Ovary (tissue), 9 donors: Measurements from ENCODE around the gene IFNG. TPM values are rescaled to one million over a fixed set of nuclear protein-coding genes. Genes with fewer than 3 reads are reported as not detected.
"Not testable (repeated sequence)": the region's sequence is repeated elsewhere in the genome, so short reads cannot be mapped to it uniquely, and the experiment has no call there.

Source experiments
- DNase-seq, 5 donors: peaks; one replicate each; pipeline ENCODE4 v3.0.0-alpha.2; 2019 to 2020
- H3K27ac ChIP-seq, 2 donors: fragments of 200-600 bp; one replicate each; pipeline versions ENCODE4 v1.5.1 to v1.8.0; 2019 to 2022
- H3K27me3 ChIP-seq: fragments of 200-600 bp; one replicate; pipeline ENCODE4 v1.8.0; 2022
- H3K36me3 ChIP-seq: fragments of 200-600 bp; sonication (generic); one replicate; pipeline ENCODE4 v1.5.1; 2019
- H3K4me1 ChIP-seq: one replicate; pipeline ENCODE4 v1.8.1; 2013; ENCODE audit warnings: mild to moderate bottlenecking, moderate library complexity; ENCODE audit not compliant: insufficient read depth
- H3K4me3 ChIP-seq: fragments of 200-600 bp; sonication (generic); one replicate; pipeline ENCODE4 v1.5.1; 2017
- H3K9me3 ChIP-seq, 2 donors: fragments of 200-600 bp in 1 of 2; sonication (generic) in 1 of 2; one replicate each; pipeline versions ENCODE4 v1.5.1 to v1.8.1; 2013 to 2019; ENCODE audit warnings: mild to moderate bottlenecking in 1 of 2, moderate library complexity in 1 of 2
- EP300 ChIP-seq: sonication (generic); formaldehyde crosslinking; IDR thresholded peaks from one replicate; pipeline ENCODE4 v1.6.1; 2017; ENCODE audit warnings: antibody characterized with exemption
- POLR2A ChIP-seq: fragments of 450-650 bp; IDR thresholded peaks from one replicate; pipeline ENCODE4 v1.6.1; 2017; ENCODE audit warnings: antibody characterized with exemption, mild to moderate bottlenecking, moderate library complexity
- WGBS, 3 donors: extraction: QIAGEN DNeasy Blood & Tissue Kit in 1 of 3; methylation state at CpG; one replicate each; pipeline versions ENCODE4 v1.1.5 to v1.1.7; 2013 to 2017; 5-methylcytosine and 5-hydroxymethylcytosine counted together
- intact Hi-C, 4 donors: fragments of 100-400 bp; cut with DNase I; formaldehyde crosslinking; loops; one replicate each; pipeline versions ENCODE4 v1.11.0 to v1.15.1; 2022 to 2023
- polyA plus RNA-seq, 2 donors: library from polyadenylated mRNA; stranded (reverse); fragments of 200-250 nt in 1 of 2; fragments of 350-450 nt in 1 of 2; fragmentation: Illumina TruSeq in 1 of 2; extraction: RNeasy Lipid Tissue Mini Kit (QIAGEN cat#74804) in 1 of 2; gene quantifications; one replicate each; pipeline ENCODE4 v1.2.3, GENCODE V29; 2013 to 2014
- total RNA-seq, 7 donors: library from RNA; depleted of rRNA in 2 of 7; stranded (reverse); fragments of >200 nt in 2 of 7; fragmentation: NEBNext Ultra II Directional in 3 of 7; extraction: Animal tissue kit (Norgen Biotek cat#: 25700) in 3 of 7; gene quantifications; one replicate each; pipeline versions ENCODE4 v1.1.0 to v1.2.4, GENCODE V29; 2016 to 2023
- TF ChIP-seq, protein P1 (sequence below), 3 donors: fragments of 450-650 bp in 2 of 3; fragments of 200-600 bp in 1 of 3; IDR thresholded peaks; one replicate each; pipeline versions ENCODE4 v1.5.1 to v1.8.0; 2016 to 2022; ENCODE audit warnings: antibody characterized with exemption in 3 of 3, mild to moderate bottlenecking in 1 of 3
- donor health status: DM: no; HTN: no; CAD: no; lungs with moderate emphysema.
- donor health status: DM: no; HTN: no; CAD: no.
- donor health status: Bipolar disorder and iron deficiency.
- donor health status: DM: yes; HTN: yes; CAD: no.
- donor health status: DM: no; HTN: no; CAD: no.
- donor health status: DM: yes; HTN: yes; CAD: no.

IFNG gene
- total and polyA plus RNA-seq, 9 donors: 0.25 to 0.66 TPM; not detected in 7

DNA sequence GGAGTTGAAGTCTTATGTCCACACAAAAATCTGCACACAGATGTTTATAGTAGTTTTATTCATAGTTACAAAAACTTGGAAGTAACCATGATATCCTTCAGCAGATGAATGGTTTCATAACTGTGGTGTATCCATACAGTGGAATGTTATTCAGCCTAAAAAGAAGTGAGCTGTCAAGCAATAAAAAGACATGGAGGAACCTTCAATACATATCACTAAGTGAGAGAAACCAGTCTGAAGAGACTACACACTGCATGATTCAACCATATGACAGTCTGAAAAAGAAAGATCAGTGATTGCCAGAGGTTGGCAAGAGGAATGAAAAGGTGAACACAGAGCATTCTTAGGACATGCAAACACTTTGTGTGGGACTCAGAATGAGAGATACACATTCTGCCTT lies 18.6 kb upstream of the IFNG start:
- Histone ChIP-seq H3K36me3 (no peaks in the 10 kb centered on the region), H3K27me3 (no peaks in the 10 kb centered on the region), H3K4me1 (no peaks in the 10 kb centered on the region), H3K4me3 (no peak overlapping the region), H3K27ac (no peak overlapping the region), H3K9me3 (no peaks in the 10 kb centered on the region)
- DNase-seq: no peak
- intact Hi-C loops: no loop called here
- TF ChIP-seq, protein P1, sequence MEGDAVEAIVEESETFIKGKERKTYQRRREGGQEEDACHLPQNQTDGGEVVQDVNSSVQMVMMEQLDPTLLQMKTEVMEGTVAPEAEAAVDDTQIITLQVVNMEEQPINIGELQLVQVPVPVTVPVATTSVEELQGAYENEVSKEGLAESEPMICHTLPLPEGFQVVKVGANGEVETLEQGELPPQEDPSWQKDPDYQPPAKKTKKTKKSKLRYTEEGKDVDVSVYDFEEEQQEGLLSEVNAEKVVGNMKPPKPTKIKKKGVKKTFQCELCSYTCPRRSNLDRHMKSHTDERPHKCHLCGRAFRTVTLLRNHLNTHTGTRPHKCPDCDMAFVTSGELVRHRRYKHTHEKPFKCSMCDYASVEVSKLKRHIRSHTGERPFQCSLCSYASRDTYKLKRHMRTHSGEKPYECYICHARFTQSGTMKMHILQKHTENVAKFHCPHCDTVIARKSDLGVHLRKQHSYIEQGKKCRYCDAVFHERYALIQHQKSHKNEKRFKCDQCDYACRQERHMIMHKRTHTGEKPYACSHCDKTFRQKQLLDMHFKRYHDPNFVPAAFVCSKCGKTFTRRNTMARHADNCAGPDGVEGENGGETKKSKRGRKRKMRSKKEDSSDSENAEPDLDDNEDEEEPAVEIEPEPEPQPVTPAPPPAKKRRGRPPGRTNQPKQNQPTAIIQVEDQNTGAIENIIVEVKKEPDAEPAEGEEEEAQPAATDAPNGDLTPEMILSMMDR (IDR thresholded peaks at IDR 0.05): no peak
- TF ChIP-seq POLR2A: no peak
- no peak for TF ChIP-seq EP300

DNA sequence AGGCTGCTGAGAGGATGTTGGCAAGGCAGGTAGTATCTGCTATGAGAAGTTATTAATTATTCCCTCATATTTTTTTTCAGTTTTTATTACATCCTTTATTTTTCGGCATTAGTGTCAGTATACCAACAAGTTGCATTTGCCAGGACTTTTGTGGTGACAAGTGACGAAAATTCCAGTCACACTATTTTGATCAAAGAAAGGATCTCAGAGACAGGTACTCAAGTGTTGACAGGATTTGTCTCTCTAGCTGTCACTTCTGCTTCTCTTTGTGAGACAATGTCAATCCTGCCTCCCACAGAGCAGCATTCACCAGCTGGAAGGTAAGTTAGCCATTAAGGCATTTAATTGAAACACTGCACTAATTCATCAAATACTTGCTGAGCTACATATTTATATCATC lies 18.0 kb upstream of the IFNG start:
- no peak overlapping the region for H3K4me3 ChIP-seq
- no peak for TF ChIP-seq POLR2A
- TF ChIP-seq EP300: no peak
- TF ChIP-seq, protein P1 (IDR thresholded peaks at IDR 0.05): no peak
- H3K9me3 ChIP-seq: no peaks in the 10 kb centered on the region
- no peaks in the 10 kb centered on the region for H3K27me3 ChIP-seq
- 72 to 82% (median 80%) methylated on average over 2 of the region's 2 CpGs for WGBS, 3 donors
- no peaks in the 10 kb centered on the region for H3K4me1 ChIP-seq
- no peak for DNase-seq
- H3K27ac ChIP-seq: no peak overlapping the region
- no peaks in the 10 kb centered on the region for H3K36me3 ChIP-seq
- intact Hi-C loops: no loop called here

DNA sequence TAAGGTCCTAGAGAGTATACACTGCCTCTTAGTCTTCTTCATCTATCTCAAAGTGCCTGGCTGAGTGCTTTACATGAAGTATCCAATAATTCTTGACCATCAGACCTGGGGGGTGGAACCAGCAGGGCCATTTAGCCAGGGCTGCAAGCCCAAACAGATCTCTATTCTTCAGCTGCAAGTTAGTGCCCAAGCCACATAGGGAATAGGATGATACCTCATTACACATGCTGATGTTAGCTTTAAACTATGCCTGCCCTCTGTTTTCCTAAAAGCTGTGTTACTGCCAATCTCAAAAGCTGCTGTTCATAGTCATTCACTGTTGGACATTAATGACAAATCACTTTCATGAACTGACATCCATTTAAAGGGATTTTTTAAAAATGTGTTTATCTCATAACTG lies 16.7 kb upstream of the IFNG start:
- TF ChIP-seq, protein P1 (IDR thresholded peaks at IDR 0.05): no peak
- TF ChIP-seq POLR2A (no peak), EP300 (no peak)

DNA sequence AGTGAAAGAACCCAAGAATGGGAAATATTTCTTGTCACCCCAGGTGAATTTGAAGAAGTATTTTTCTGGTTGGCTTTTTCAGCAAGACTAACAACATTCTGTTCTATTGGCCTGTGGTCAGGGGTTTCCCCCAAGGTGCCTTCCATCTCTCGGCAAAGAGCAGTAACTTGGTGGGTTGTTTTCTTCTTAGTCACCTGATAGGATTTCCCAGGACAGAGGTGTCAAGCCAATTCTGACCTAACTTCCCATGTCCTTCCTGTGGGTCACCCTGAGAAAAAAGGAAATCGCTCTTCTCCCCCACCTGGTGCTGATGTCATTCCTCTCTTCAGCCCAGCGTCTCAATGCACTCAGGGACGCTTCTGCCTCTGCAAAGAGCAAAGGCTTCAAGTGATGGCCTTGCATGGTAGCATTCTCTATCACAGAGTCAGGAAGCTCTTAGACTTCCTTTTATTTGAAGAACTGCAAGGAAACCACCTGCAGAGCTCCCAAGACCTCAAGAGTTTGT lies 16.1 kb upstream of the IFNG start:
- intact Hi-C loops: no loop called here
- no peak overlapping the region for H3K4me3 ChIP-seq
- 52 to 67% (median 64%) methylated on average over 4 of the region's 4 CpGs for WGBS, 3 donors

More for the DNA sequence above, 16.7 kb upstream of the IFNG start:
- Histone ChIP-seq H3K4me3 (no peak overlapping the region), H3K27ac (no peak overlapping the region), H3K9me3 (no peaks in the 10 kb centered on the region), H3K4me1 (no peaks in the 10 kb centered on the region), H3K36me3 (no peaks in the 10 kb centered on the region), H3K27me3 (no peaks in the 10 kb centered on the region)
- no peak for DNase-seq
- intact Hi-C loops: no loop called here

DNA sequence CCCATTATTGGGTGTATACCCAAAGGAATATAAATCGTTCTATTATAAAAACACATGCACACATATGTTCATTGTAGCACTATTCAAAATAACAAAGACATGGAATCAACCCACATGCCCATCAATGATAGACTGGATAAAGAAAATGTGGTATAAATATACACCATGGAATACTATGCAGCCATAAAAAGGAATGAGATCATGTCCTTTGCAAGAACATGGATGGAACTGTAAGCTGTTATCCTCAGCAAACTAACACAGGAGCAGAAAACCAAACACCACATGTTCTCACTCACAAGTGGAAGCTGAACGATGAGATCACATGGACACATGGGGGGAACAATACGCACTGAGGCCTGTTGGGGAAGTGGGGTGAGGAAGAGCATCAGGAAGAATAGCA lies 15.2 kb upstream of the IFNG start:
- H3K36me3 ChIP-seq, intact Hi-C loops, H3K4me1 ChIP-seq, DNase-seq, H3K9me3 ChIP-seq, H3K4me3 ChIP-seq, H3K27ac ChIP-seq, H3K27me3 ChIP-seq: not testable (repeated sequence)
- 88 to 93% (median 90%) methylated on average over 3 of the region's 3 CpGs for WGBS, 3 donors

More for the DNA sequence above, 16.1 kb upstream of the IFNG start:
- DNase-seq: no peak
- Histone ChIP-seq H3K9me3 (no peaks in the 10 kb centered on the region), H3K4me1 (no peaks in the 10 kb centered on the region), H3K27ac (no peak overlapping the region), H3K27me3 (no peaks in the 10 kb centered on the region), H3K36me3 (no peaks in the 10 kb centered on the region)
- TF ChIP-seq, protein P1 (IDR thresholded peaks at IDR 0.05): no peak
- TF ChIP-seq EP300 (no peak), POLR2A (no peak)
